Measurements from ENCODE around the gene ABHD10. TPM values are rescaled to one million over a fixed set of nuclear protein-coding genes. Genes with fewer than 3 reads are reported as not detected.

The ABHD10 gene
- polyA plus RNA-seq, 1 experiment: 12.6 TPM

DNA sequence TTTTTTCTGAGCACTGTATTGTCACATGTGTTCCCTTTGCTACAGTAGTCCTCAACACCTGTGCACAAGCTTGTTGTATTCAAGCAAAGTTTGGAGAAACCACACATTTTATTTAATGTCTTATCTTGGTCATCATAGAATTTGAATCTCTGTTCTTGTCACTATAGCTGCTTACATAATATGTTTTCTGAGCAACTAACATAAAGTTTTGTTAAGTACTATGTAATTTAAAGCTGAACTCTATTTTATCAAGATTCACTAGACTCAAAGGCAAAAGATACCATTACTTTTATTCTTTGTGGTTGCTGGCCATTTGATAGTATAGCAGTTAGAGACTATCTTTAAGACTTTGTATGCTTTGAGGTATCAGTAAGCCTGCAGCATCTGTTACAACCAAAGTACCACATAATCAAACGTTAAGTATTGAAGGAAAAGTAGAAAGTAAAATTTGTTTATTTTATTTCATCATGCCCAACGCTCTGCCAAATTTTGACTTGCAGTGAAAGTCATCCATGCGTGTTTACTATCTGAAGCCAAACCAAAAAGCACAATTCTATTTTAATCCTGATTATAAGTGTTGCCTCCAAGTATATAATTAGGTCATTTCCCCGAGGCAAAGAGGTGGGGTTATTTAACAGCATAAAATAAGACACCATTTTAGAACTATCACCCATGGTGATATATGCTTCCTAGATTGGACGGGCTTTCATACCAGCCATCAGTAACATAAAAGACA, 10.3 kb upstream of the ABHD10 start:
- DNase-seq (ENCODE audit: low read depth): no peak
- Histone ChIP-seq H3K27me3 (ENCODE audit: control insufficient read depth, insufficient read depth, low read length) (no peaks in the 10 kb centered on the region), H3K4me3 (ENCODE audit: low read depth, low read length) (no peak overlapping the region), H3K36me3 (ENCODE audit: control insufficient read depth, insufficient read depth, low read length) (peaks cover 6% of the 10 kb centered on the region)
- CTCF ChIA-PET: interaction anchor here (0.6 to 12.4 kb wide), 25 partner anchors 8 to 274 kb away, joined by 3 to 157 read pairs (median 4); no protein-coding TSS in a partner anchor
- TF ChIP-seq, protein P1, sequence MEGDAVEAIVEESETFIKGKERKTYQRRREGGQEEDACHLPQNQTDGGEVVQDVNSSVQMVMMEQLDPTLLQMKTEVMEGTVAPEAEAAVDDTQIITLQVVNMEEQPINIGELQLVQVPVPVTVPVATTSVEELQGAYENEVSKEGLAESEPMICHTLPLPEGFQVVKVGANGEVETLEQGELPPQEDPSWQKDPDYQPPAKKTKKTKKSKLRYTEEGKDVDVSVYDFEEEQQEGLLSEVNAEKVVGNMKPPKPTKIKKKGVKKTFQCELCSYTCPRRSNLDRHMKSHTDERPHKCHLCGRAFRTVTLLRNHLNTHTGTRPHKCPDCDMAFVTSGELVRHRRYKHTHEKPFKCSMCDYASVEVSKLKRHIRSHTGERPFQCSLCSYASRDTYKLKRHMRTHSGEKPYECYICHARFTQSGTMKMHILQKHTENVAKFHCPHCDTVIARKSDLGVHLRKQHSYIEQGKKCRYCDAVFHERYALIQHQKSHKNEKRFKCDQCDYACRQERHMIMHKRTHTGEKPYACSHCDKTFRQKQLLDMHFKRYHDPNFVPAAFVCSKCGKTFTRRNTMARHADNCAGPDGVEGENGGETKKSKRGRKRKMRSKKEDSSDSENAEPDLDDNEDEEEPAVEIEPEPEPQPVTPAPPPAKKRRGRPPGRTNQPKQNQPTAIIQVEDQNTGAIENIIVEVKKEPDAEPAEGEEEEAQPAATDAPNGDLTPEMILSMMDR (IDR thresholded peaks at IDR 0.05; ENCODE audit: insufficient read depth, low read depth, low read length): no peak
- POLR2A ChIA-PET: interaction anchor here (0.6 kb wide), 1 partner anchor 217 kb away, joined by 15 read pairs; no protein-coding TSS in a partner anchor

DNA sequence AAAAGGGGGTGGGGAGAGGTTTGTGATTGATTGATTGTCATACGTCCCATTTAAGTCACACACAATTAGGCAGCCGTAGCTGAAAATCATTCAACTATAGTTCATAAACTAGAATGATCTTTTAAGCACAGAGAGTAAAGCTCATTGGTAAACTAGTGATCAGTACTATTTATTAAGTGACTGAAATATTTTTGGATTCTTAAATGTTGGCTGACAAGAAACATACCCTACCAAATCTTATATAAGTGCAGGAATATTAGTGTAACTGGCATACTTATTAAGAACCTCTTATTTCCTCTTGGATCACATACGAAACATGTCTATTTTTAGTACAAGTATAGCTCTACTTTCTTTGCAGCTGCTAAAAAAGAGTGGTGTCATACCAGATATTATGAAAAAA, 8.4 kb upstream of the ABHD10 start:
- Histone ChIP-seq H3K4me3 (ENCODE audit: low read depth, low read length) (no peak overlapping the region), H3K36me3 (ENCODE audit: control insufficient read depth, insufficient read depth, low read length) (peaks cover 6% of the 10 kb centered on the region), H3K27me3 (ENCODE audit: control insufficient read depth, insufficient read depth, low read length) (no peaks in the 10 kb centered on the region)
- DNase-seq (ENCODE audit: low read depth): no peak
- POLR2A ChIA-PET: no interaction called here
- CTCF ChIA-PET: interaction anchor here (1.2 to 12.4 kb wide), 6 partner anchors 19 to 279 kb away, joined by 4 to 157 read pairs (median 5); no protein-coding TSS in a partner anchor
- TF ChIP-seq, protein P1 (IDR thresholded peaks at IDR 0.05; ENCODE audit: insufficient read depth, low read depth, low read length): no peak

DNA sequence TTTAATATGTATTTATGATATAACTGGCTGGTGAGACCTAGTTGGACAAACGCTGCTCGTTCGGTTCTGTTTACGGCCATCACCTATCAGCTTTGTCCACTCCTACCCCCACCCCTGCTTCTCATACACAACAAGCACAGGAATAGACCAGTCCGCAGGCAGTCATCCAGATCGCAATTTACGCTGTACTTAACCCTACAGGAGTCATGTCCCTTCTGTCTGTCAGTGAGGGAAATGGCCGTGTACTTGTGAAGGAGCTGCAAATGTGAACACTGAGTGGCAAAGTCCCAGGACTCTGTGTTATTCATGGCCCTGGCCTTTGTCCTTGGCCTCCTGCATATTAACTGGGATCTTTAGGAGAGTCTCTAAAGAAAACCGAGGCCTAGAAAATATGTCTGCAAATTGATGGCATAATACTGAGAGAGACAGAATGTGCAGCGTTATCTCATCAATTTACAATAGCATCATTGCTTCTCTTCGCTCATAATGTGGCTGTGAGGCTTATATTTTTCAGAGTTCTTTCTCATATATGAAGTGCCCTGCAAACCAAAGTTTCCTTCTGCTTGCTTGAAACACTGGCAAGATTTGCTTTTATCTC, 7.2 kb upstream of the ABHD10 start:
- Histone ChIP-seq H3K27me3 (ENCODE audit: control insufficient read depth, insufficient read depth, low read length) (no peaks in the 10 kb centered on the region), H3K4me3 (ENCODE audit: low read depth, low read length) (no peak overlapping the region), H3K36me3 (ENCODE audit: control insufficient read depth, insufficient read depth, low read length) (peaks cover 6% of the 10 kb centered on the region)
- DNase-seq (ENCODE audit: low read depth): no peak
- ChIA-PET CTCF (interaction anchor here (1.1 to 12.4 kb wide), 4 partner anchors 24 to 281 kb away, joined by 3 to 157 read pairs (median 5); no protein-coding TSS in a partner anchor), POLR2A (no interaction called here)
- TF ChIP-seq, protein P1 (IDR thresholded peaks at IDR 0.05; ENCODE audit: insufficient read depth, low read depth, low read length): no peak

DNA sequence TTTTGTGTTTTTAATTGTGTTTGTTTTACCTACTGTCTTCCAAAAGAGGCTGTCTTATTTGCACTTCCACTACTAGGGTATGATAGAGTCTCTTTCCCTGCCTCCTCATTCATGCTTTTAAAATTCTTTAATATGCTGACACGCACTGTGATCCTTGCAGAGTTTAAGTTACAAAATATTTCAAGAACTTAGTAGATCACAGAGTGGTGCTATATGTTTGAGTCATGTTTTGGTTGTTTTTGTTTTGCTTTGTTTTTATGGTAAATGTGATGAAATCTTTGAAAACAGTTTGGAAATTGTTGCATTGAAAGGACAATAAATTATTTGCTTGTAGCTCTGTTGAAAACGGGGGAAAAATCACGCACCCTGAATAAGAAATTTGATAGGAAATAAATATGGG, 5.9 kb upstream of the ABHD10 start:
- no peak overlapping the region for H3K4me3 ChIP-seq (ENCODE audit: low read depth, low read length)
- CTCF ChIA-PET: interaction anchor here (12.4 kb wide), 1 partner anchor 255 kb away, joined by 157 read pairs; no protein-coding TSS in a partner anchor
- TF ChIP-seq, protein P1 (IDR thresholded peaks at IDR 0.05; ENCODE audit: insufficient read depth, low read depth, low read length): no peak
- no peak for DNase-seq (ENCODE audit: low read depth)
- peaks cover 6% of the 10 kb centered on the region for H3K36me3 ChIP-seq (ENCODE audit: control insufficient read depth, insufficient read depth, low read length)
- POLR2A ChIA-PET: no interaction called here
- H3K27me3 ChIP-seq (ENCODE audit: control insufficient read depth, insufficient read depth, low read length): no peaks in the 10 kb centered on the region

DNA sequence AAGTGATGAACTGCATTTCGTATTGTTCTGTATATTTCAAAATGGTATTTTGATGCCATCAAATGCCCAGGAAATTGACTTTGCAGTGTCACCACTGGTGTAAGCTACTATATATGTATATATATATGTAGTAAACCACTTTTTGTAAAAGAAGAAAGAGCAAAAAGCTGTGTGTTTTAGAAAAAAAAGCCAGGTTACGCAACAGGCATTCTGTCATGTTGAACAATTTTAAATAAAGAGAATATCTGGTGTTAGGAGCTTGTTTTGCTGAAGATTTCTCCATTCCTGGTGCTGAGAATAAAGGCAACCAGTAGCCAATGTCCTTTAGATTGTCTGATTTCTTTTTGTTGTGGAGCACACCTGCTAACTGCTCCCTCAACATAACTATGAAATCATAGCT, 3.7 kb upstream of the ABHD10 start:
- CTCF ChIA-PET: interaction anchor here (0.8 to 12.4 kb wide), 7 partner anchors 8 to 267 kb away, joined by 3 to 157 read pairs (median 4); no protein-coding TSS in a partner anchor
- Histone ChIP-seq H3K36me3 (ENCODE audit: control insufficient read depth, insufficient read depth, low read length) (peaks cover 6% of the 10 kb centered on the region), H3K27me3 (ENCODE audit: control insufficient read depth, insufficient read depth, low read length) (no peaks in the 10 kb centered on the region), H3K4me3 (ENCODE audit: low read depth, low read length) (no peak overlapping the region)
- POLR2A ChIA-PET: no interaction called here
- TF ChIP-seq, protein P1 (IDR thresholded peaks at IDR 0.05; ENCODE audit: insufficient read depth, low read depth, low read length): no peak
- no peak for DNase-seq (ENCODE audit: low read depth)
